K562 (cell line): Measurements from ENCODE around the gene CHRNA3. TPM values are rescaled to one million over a fixed set of nuclear protein-coding genes. Genes with fewer than 3 reads are reported as not detected.
A peak's percentile ranks its signal among the peaks of the same experiment; 100 is the strongest.

Source experiments
- CBX5 ChIP-seq: IDR thresholded peaks from 2 replicates; pipeline ENCODE4 v1.6.1; 2014; ENCODE audit warnings: low read depth, borderline replicate concordance
- CTCF ChIP-seq, 3 experiments: IDR thresholded peaks in 2 of 3; conservative IDR thresholded peaks in 1 of 3; 2 replicates each; pipeline ENCODE4 v1.5.1; 2011 to 2012; ENCODE audit warnings: low read length in 3 of 3, mild to moderate bottlenecking in 3 of 3, control low read depth in 2 of 3, improper control_type of control experiment in 1 of 3, inconsistent platforms in 1 of 3, low read depth in 1 of 3, mixed read lengths in 1 of 3, moderate library complexity in 1 of 3; ENCODE audit not compliant: insufficient read depth in 2 of 3
- GATA2 ChIP-seq: sonication (generic); formaldehyde crosslinking; IDR thresholded peaks from 2 replicates; pipeline ENCODE4 v1.4.0; 2020; ENCODE audit warnings: mild to moderate bottlenecking, missing genetic modification reagents
- RAD21 ChIP-seq, 2 experiments: fragments of 250-450 bp in 1 of 2; fragments of 450-650 bp in 1 of 2; sonication (Bioruptor Pico) in 1 of 2; formaldehyde crosslinking in 1 of 2; IDR thresholded peaks in 1 of 2; conservative IDR thresholded peaks in 1 of 2; 2 replicates each; pipeline versions ENCODE4 v1.4.0 to v1.8.0; 2020 to 2022; ENCODE audit warnings: mild to moderate bottlenecking in 2 of 2, moderate library complexity in 1 of 2
- REST ChIP-seq, 2 experiments: fragments of 450-650 bp; formaldehyde crosslinking in 1 of 2; IDR thresholded peaks; 2 replicates each; pipeline versions ENCODE4 v1.4.0 to v1.6.1; 2014 to 2020; ENCODE audit warnings: mild to moderate bottlenecking in 2 of 2, borderline replicate concordance in 1 of 2, low read depth in 1 of 2
- SAFB ChIP-seq: fragments of 200-400 bp; formaldehyde crosslinking; IDR thresholded peaks from 2 replicates; pipeline ENCODE4 v1.6.1; 2017; ENCODE audit warnings: low read depth, low read length, borderline replicate concordance
- SMC3 ChIP-seq: conservative IDR thresholded peaks from 2 replicates; pipeline ENCODE4 v1.6.1; 2011; ENCODE audit warnings: low read depth, low read length, improper control_type of control experiment; ENCODE audit not compliant: insufficient read depth
- TBL1XR1 ChIP-seq, 2 experiments: IDR thresholded peaks; 2 replicates each; pipeline ENCODE4 v1.6.1; 2012; ENCODE audit warnings: improper control_type of control experiment in 2 of 2, low read length in 2 of 2, mild to moderate bottlenecking in 1 of 2
- ZBTB11 ChIP-seq, 3 experiments: fragments of 200-800 bp in 1 of 3; fragments of 250-450 bp in 1 of 3; fragments of 450-650 bp in 1 of 3; sonication (Bioruptor Pico) in 1 of 3; sonication (Bioruptor generic) in 1 of 3; formaldehyde crosslinking in 1 of 3; IDR thresholded peaks; 2 replicates each; pipeline versions ENCODE4 v1.6.1 to v1.8.0; 2016 to 2022; ENCODE audit warnings: mild to moderate bottlenecking in 2 of 3, missing genetic modification characterization in 2 of 3, missing compliant biosample characterization in 1 of 3, moderate library complexity in 1 of 3
- ZC3H8 ChIP-seq: fragments of 450-650 bp; IDR thresholded peaks from 2 replicates; pipeline ENCODE4 v1.6.1; 2017
- ZNF347 ChIP-seq: fragments of 450-650 bp; formaldehyde crosslinking; IDR thresholded peaks from 2 replicates; pipeline ENCODE4 v1.4.0; 2020; ENCODE audit warnings: low read depth, mild to moderate bottlenecking, moderate library complexity
- ZNF384 ChIP-seq: IDR thresholded peaks from 2 replicates; pipeline ENCODE4 v1.6.1; 2012; ENCODE audit warnings: low read depth, low read length, improper control_type of control experiment
- ZNF57 ChIP-seq: fragments of 450-650 bp; formaldehyde crosslinking; IDR thresholded peaks from 2 replicates; pipeline ENCODE4 v1.4.0; 2020; ENCODE audit warnings: mild to moderate bottlenecking, moderate library complexity
- polyA plus RNA-seq, 8 experiments: library from polyadenylated mRNA; depleted of rRNA in 4 of 8; stranded (reverse) in 5 of 8; unstranded in 3 of 8; fragments of >200 nt; fragmentation: Nextera tagmentation in 2 of 8; fragmentation: Illumina TruSeq in 1 of 8; extraction: Ambion mirVana in 2 of 8; extraction: Trizol in 1 of 8; gene quantifications; 2 replicates each; pipeline versions ENCODE4 v1.2.1 to v1.2.3, GENCODE V29; 2011 to 2014; ENCODE audit warnings: inconsistent platforms in 1 of 8, missing spikeins in 1 of 8
- total RNA-seq, 7 experiments: library from RNA; depleted of rRNA in 6 of 7; stranded (reverse); fragments of >200 nt in 6 of 7; fragmentation: Illumina TruSeq in 2 of 7; extraction: Trizol in 2 of 7; gene quantifications; 2 replicates each; pipeline versions ENCODE4 v1.2.1 to v1.2.3, GENCODE V29; 2011 to 2021; ENCODE audit warnings: low replicate concordance in 1 of 7

CHRNA3 gene
- total and polyA plus RNA-seq, 9 of the 15 experiments (the other 6 are each of a cell fraction or from before 2014, with no cell fraction given) = 0.01 TPM; not detected in 8

GRCh38 chr15:78638658-78639314 is 18.0 kb upstream of the CHRNA3 start (continued):
- TF ChIP-seq REST (IDR thresholded peaks at IDR 0.05; ENCODE audit: borderline replicate concordance) (peak; percentile 62; the same call in 1 of the 2 replicates), REST (CRISPR knock-in tag; IDR thresholded peaks at IDR 0.05; ENCODE audit: low read depth) (no peak), ZNF57 (no peak), SAFB (no peak), ZNF347 (CRISPR knock-in tag) (no peak), TBL1XR1 (IDR thresholded peaks at IDR 0.05; ENCODE audit: low read length in 2 of 2) (no peak), CBX5 (no peak), GATA2 (CRISPR knock-in tag) (no peak), CTCF (IDR thresholded peaks at IDR 0.05 in 2 of 3, conservative IDR thresholded peaks at IDR 0.05 in 1 of 3; ENCODE audit: insufficient read depth in 2 of 3, low read depth in 1 of 3, low read length in 3 of 3) (peak; percentile 69 to 78 (median 73)), ZC3H8 (no peak), ZNF384 (no peak), RAD21 (CRISPR knock-in tag; conservative IDR thresholded peaks at IDR 0.05 in 1 of 2, IDR thresholded peaks at IDR 0.05 in 1 of 2) (peak; percentile 47 to 72), SMC3 (peak; percentile 76), ZBTB11 (CRISPR knock-in tag; IDR thresholded peaks at IDR 0.05) (no peak)
